Naive thymus-derived CD4-positive, alpha-beta T cell (primary cell): ENCODE measurements around the gene HOXA13. TPM values are rescaled to one million over a fixed set of nuclear protein-coding genes. Genes with fewer than 3 reads are reported as not detected.

ENCODE experiments used
- ATAC-seq: fragments of 150-1000 bp; cut with Tn5 transposase; 2 replicates; pipeline ENCODE4 v1.10.0; 2021; ENCODE audit warnings: mild to moderate bottlenecking, moderate library complexity
- CTCF ChIA-PET: fragments of 350-600 bp; sonication (Branson Sonifier 250); formaldehyde crosslinking; loops from one replicate; lab custom pipeline; 2021; ENCODE audit warnings: antibody characterized with exemption; lab: Charles Lee
- POLR2A ChIA-PET: fragments of 350-600 bp; sonication (Branson Sonifier 250); formaldehyde crosslinking; loops from one replicate; lab custom pipeline; 2021; ENCODE audit warnings: antibody characterized with exemption, inconsistent platforms; lab: Charles Lee
- DNase-seq, 9 donors: peaks; one replicate each; pipeline versions ENCODE4 v3.0.0 to v3.0.0-alpha.2; 2020 to 2022; ENCODE audit warnings: mixed read lengths in 1 of 9
- H3K27ac ChIP-seq: one replicate; pipeline ENCODE4 v1.7.0; 2013; ENCODE audit warnings: mild to moderate bottlenecking, low read depth, low read length, moderate library complexity
- H3K27me3 ChIP-seq, 2 donors: one replicate each; pipeline ENCODE4 v1.7.0; 2013; ENCODE audit warnings: low read length in 2 of 2, mild to moderate bottlenecking in 2 of 2, moderate library complexity in 2 of 2; ENCODE audit not compliant: control insufficient read depth in 2 of 2, insufficient read depth in 2 of 2
- H3K36me3 ChIP-seq, 3 experiments: 1 replicate in 2 of 3; 2 replicates in 1 of 3; pipeline ENCODE4 v1.7.0; 2013; ENCODE audit warnings: low read length in 3 of 3, mild to moderate bottlenecking in 3 of 3, moderate library complexity in 1 of 3; ENCODE audit not compliant: insufficient read depth in 3 of 3, control insufficient read depth in 2 of 3
- H3K4me1 ChIP-seq, 2 donors: one replicate each; pipeline ENCODE4 v1.7.0; 2013; ENCODE audit warnings: low read length in 2 of 2, mild to moderate bottlenecking in 2 of 2, moderate library complexity in 1 of 2; ENCODE audit not compliant: control insufficient read depth in 2 of 2, insufficient read depth in 2 of 2
- H3K4me3 ChIP-seq: 2 replicates; pipeline ENCODE4 v1.7.0; 2013; ENCODE audit warnings: mild to moderate bottlenecking, low read length
- H3K9me3 ChIP-seq, 3 experiments: 1 replicate in 2 of 3; 2 replicates in 1 of 3; pipeline ENCODE4 v1.7.0; 2013; ENCODE audit warnings: low read length in 3 of 3; ENCODE audit not compliant: control insufficient read depth in 2 of 3
- H3K27ac Mint-ChIP-seq, 9 donors: one replicate each; pipeline ENCODE4 v1.8.0; 2020 to 2022; ENCODE audit warnings: mixed read lengths in 9 of 9, mild to moderate bottlenecking in 8 of 9, moderate library complexity in 5 of 9, inconsistent platforms in 2 of 9
- H3K27me3 Mint-ChIP-seq, 5 donors: one replicate each; pipeline ENCODE4 v1.8.0; 2021 to 2022; ENCODE audit warnings: mixed read lengths in 5 of 5, mild to moderate bottlenecking in 1 of 5
- H3K36me3 Mint-ChIP-seq, 5 donors: one replicate each; pipeline ENCODE4 v1.8.0; 2020 to 2022; ENCODE audit warnings: mixed read lengths in 5 of 5, mild to moderate bottlenecking in 3 of 5, inconsistent platforms in 1 of 5
- H3K4me1 Mint-ChIP-seq, 7 donors: one replicate each; pipeline ENCODE4 v1.8.0; 2020 to 2022; ENCODE audit warnings: mixed read lengths in 7 of 7, mild to moderate bottlenecking in 3 of 7, inconsistent platforms in 1 of 7
- H3K4me3 Mint-ChIP-seq, 10 donors: one replicate each; pipeline ENCODE4 v1.8.0; 2020 to 2022; ENCODE audit warnings: mild to moderate bottlenecking in 10 of 10, mixed read lengths in 10 of 10, moderate library complexity in 6 of 10, inconsistent platforms in 2 of 10
- H3K9me3 Mint-ChIP-seq, 11 donors: one replicate each; pipeline ENCODE4 v1.8.0; 2020 to 2022; ENCODE audit warnings: mixed read lengths in 11 of 11, mild to moderate bottlenecking in 4 of 11, inconsistent platforms in 1 of 11, moderate library complexity in 1 of 11
- intact Hi-C, 2 donors: fragments of 100-400 bp; cut with micrococcal nuclease; formaldehyde crosslinking; loops; one replicate each; pipeline ENCODE4 v1.15.1; 2023
- polyA plus RNA-seq, 2 donors: library from polyadenylated mRNA; unstranded; fragments of 300-500 nt; fragmentation: Illumina TruSeq; gene quantifications; one replicate each; pipeline ENCODE4 v1.2.3, GENCODE V29; 2021
- total RNA-seq, 6 experiments: library from RNA in 5 of 6; stranded (reverse) in 5 of 6; gene quantifications; 1 replicate in 5 of 6; 2 replicates in 1 of 6; pipeline ENCODE4 v1.2.3 and lab custom pipeline; 2021 to 2026

Gene HOXA13
- total and polyA plus RNA-seq, 7 experiments from 2014 or later = not detected

- no peak overlapping the region for H3K27ac ChIP-seq
- CTCF ChIA-PET = interaction anchor here (1.1 kb wide), 1 partner anchor 505 kb away, joined by 3 read pairs; no protein-coding TSS in a partner anchor
- no peaks in the 10 kb centered on the region for H3K9me3 ChIP-seq
- Mint-ChIP-seq H3K27ac (peak overlapping the region in 7 of 9 donors; percentile 43 to 84 (median 73)), H3K4me1 (peaks cover 29 to 62% (median 51%) of the 10 kb centered on the region in 7 donors), H3K4me3 (peak overlapping the region; percentile 69 to 87 (median 79)), H3K36me3 (no peaks in the 10 kb centered on the region), H3K27me3 (peaks cover 78 to 92% (median 81%) of the 10 kb centered on the region in 5 donors), H3K9me3 (peaks cover 0 to 14% (median 0%) of the 10 kb centered on the region in 11 donors)
- POLR2A ChIA-PET = interaction anchor here (1.4 kb wide), 1 partner anchor 16 kb away, joined by 5 read pairs; no protein-coding TSS in a partner anchor
- no peaks in the 10 kb centered on the region for H3K36me3 ChIP-seq
- ATAC-seq (peak; percentile 22), DNase-seq (peak in 2 of 9 donors; percentile 36 to 38)
- peaks cover 40 to 52% of the 10 kb centered on the region in 2 donors for H3K4me1 ChIP-seq
- intact Hi-C loops = loop anchor here (1.0 to 5.0 kb wide), 7 partner anchors 10 to 1322 kb away; partner anchors contain the start of genes HOXA3 (in 2 of the 2), HIBADH (in 1 of the 2), HOXA10 (in 1 of the 2) and HOXA13 (in 1 of the 2)
- peaks cover 47 to 89% of the 10 kb centered on the region in 2 donors for H3K27me3 ChIP-seq
- H3K4me3 ChIP-seq = peak overlapping the region; percentile 39
These were observed 15.4 kb downstream of the HOXA13 start for GRCh38 chr7:27184337-27185012.

- Mint-ChIP-seq H3K27me3 (peaks cover 79 to 92% (median 83%) of the 10 kb centered on the region in 5 donors), H3K4me1 (peaks cover 29 to 55% (median 46%) of the 10 kb centered on the region in 7 donors), H3K36me3 (no peaks in the 10 kb centered on the region), H3K9me3 (peaks cover 0 to 14% (median 0%) of the 10 kb centered on the region in 11 donors), H3K4me3 (peak overlapping the region; percentile 17 to 87 (median 58)), H3K27ac (peak overlapping the region in 4 of 9 donors; percentile 11 to 65 (median 32))
- ChIA-PET POLR2A (interaction anchor here (0.7 to 1.3 kb wide), 2 partner anchors 16 to 59 kb away, joined by 3 to 7 read pairs; partner anchors contain the start of gene EVX1), CTCF (interaction anchor here (0.6 to 1.6 kb wide), 5 partner anchors 10 to 504 kb away, joined by 3 to 4 read pairs (median 3); no protein-coding TSS in a partner anchor)
- Histone ChIP-seq H3K4me1 (peaks cover 34 to 48% of the 10 kb centered on the region in 2 donors), H3K27me3 (peaks cover 53 to 89% of the 10 kb centered on the region in 2 donors), H3K27ac (no peak overlapping the region), H3K9me3 (no peaks in the 10 kb centered on the region), H3K36me3 (no peaks in the 10 kb centered on the region), H3K4me3 (peak overlapping the region; percentile 39)
- ATAC-seq = no peak
- DNase-seq = peak in 2 of 9 donors; percentile 6 to 16
- intact Hi-C loops = loop anchor here (1.0 to 2.0 kb wide), 4 partner anchors 10 to 17 kb away; partner anchors contain the start of genes HOXA10 (in 1 of the 2) and HOXA13 (in 1 of the 2)
These were observed 16.1 kb downstream of the HOXA13 start for GRCh38 chr7:27183682-27184336.

- ATAC-seq (no peak), DNase-seq (peak in 2 of 9 donors; percentile 7 to 22)
- Histone ChIP-seq H3K36me3 (no peaks in the 10 kb centered on the region), H3K27ac (no peak overlapping the region), H3K9me3 (no peaks in the 10 kb centered on the region), H3K27me3 (peaks cover 46 to 84% of the 10 kb centered on the region in 2 donors), H3K4me1 (peaks cover 27 to 41% of the 10 kb centered on the region in 2 donors), H3K4me3 (no peak overlapping the region)
- ChIA-PET POLR2A (interaction anchor here (0.7 to 1.3 kb wide), 2 partner anchors 15 to 59 kb away, joined by 3 to 7 read pairs; partner anchors contain the start of gene EVX1), CTCF (interaction anchor here (0.6 to 1.6 kb wide), 4 partner anchors 10 to 503 kb away, joined by 3 to 4 read pairs (median 3); no protein-coding TSS in a partner anchor)
- H3K27me3 Mint-ChIP-seq = peaks cover 79 to 91% (median 83%) of the 10 kb centered on the region in 5 donors
- peaks cover 22 to 48% (median 39%) of the 10 kb centered on the region in 7 donors for H3K4me1 Mint-ChIP-seq
- peaks cover 0 to 14% (median 0%) of the 10 kb centered on the region in 11 donors for H3K9me3 Mint-ChIP-seq
- intact Hi-C loops = no loop called here
- peak overlapping the region in 2 of 10 donors; percentile 78 to 87 for H3K4me3 Mint-ChIP-seq
- H3K27ac Mint-ChIP-seq = peak overlapping the region in 4 of 9 donors; percentile 31 to 80 (median 60)
- H3K36me3 Mint-ChIP-seq = no peaks in the 10 kb centered on the region
These were observed 16.8 kb downstream of the HOXA13 start for GRCh38 chr7:27182861-27183681.

GRCh38 chr7:27182285-27182841, 17.5 kb downstream of the HOXA13 start:
- Histone ChIP-seq H3K27me3 (peaks cover 40 to 77% of the 10 kb centered on the region in 2 donors), H3K27ac (no peak overlapping the region), H3K9me3 (no peaks in the 10 kb centered on the region), H3K4me3 (no peak overlapping the region), H3K4me1 (peaks cover 22 to 34% of the 10 kb centered on the region in 2 donors), H3K36me3 (no peaks in the 10 kb centered on the region)
- ATAC-seq = no peak
- Mint-ChIP-seq H3K4me1 (peaks cover 17 to 41% (median 31%) of the 10 kb centered on the region in 7 donors), H3K9me3 (peaks cover 0 to 14% (median 0%) of the 10 kb centered on the region in 11 donors), H3K27ac (peak overlapping the region in 2 of 9 donors; percentile 69 to 80), H3K4me3 (peak overlapping the region in 1 of 10 donors; percentile 87), H3K36me3 (no peaks in the 10 kb centered on the region), H3K27me3 (peaks cover 79 to 91% (median 81%) of the 10 kb centered on the region in 5 donors)
- CTCF ChIA-PET = interaction anchor here (1.6 kb wide), 1 partner anchor 9 kb away, joined by 4 read pairs; no protein-coding TSS in a partner anchor
- intact Hi-C loops = no loop called here
- POLR2A ChIA-PET = no interaction called here
- no peak for DNase-seq

- H3K9me3 Mint-ChIP-seq = peaks cover 0 to 10% (median 0%) of the 10 kb centered on the region in 11 donors
- no peak overlapping the region for H3K27ac Mint-ChIP-seq
- H3K4me3 Mint-ChIP-seq = no peak overlapping the region
- H3K4me1 Mint-ChIP-seq = peaks cover 17 to 36% (median 29%) of the 10 kb centered on the region in 7 donors
- DNase-seq = peak in 1 of 9 donors; percentile 4
- ATAC-seq = no peak
- H3K27me3 Mint-ChIP-seq = peaks cover 76 to 86% (median 79%) of the 10 kb centered on the region in 5 donors
- CTCF ChIA-PET = interaction anchor here (1.6 kb wide), 1 partner anchor 8 kb away, joined by 4 read pairs; no protein-coding TSS in a partner anchor
- no peaks in the 10 kb centered on the region for H3K36me3 Mint-ChIP-seq
- peaks cover 21 to 30% of the 10 kb centered on the region in 2 donors for H3K4me1 ChIP-seq
- no peak overlapping the region for H3K4me3 ChIP-seq
- H3K36me3 ChIP-seq = no peaks in the 10 kb centered on the region
- POLR2A ChIA-PET = no interaction called here
- no peak overlapping the region for H3K27ac ChIP-seq
- no peaks in the 10 kb centered on the region for H3K9me3 ChIP-seq
- peaks cover 35 to 72% of the 10 kb centered on the region in 2 donors for H3K27me3 ChIP-seq
- intact Hi-C loops = no loop called here
These were observed 18.1 kb downstream of the HOXA13 start for GRCh38 chr7:27181795-27182275.
